ENCODE data around the gene ATXN3.

The ATXN3 gene

DNA sequence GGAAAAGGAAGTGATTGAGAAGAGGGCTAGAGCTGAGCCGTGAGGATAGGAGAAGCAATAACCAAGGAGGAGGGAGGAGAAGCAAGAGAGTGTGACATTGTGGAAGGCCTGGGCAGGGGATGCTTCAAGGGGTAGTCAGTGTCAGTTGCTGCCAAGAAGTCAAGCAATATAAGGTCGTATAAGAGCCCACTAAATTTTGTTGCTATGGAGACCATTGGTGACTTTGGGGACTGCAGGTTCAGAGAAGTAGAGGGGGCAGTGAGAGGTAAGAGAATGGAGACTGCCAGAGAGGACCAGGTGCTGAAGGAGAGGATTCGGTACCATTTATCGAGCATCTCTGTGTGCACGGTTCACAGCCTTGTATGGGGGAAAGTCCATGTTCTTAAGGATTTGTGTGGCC lies 3.1 kb upstream of the ATXN3 start:
- TF ChIP-seq, protein P1, sequence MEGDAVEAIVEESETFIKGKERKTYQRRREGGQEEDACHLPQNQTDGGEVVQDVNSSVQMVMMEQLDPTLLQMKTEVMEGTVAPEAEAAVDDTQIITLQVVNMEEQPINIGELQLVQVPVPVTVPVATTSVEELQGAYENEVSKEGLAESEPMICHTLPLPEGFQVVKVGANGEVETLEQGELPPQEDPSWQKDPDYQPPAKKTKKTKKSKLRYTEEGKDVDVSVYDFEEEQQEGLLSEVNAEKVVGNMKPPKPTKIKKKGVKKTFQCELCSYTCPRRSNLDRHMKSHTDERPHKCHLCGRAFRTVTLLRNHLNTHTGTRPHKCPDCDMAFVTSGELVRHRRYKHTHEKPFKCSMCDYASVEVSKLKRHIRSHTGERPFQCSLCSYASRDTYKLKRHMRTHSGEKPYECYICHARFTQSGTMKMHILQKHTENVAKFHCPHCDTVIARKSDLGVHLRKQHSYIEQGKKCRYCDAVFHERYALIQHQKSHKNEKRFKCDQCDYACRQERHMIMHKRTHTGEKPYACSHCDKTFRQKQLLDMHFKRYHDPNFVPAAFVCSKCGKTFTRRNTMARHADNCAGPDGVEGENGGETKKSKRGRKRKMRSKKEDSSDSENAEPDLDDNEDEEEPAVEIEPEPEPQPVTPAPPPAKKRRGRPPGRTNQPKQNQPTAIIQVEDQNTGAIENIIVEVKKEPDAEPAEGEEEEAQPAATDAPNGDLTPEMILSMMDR (conservative IDR thresholded peaks at IDR 0.05; ENCODE audit: low read length): no peak
- TF ChIP-seq EZH2phosphoT487 (IDR thresholded peaks at IDR 0.05; ENCODE audit: borderline replicate concordance): no peak
- H3K79me2 ChIP-seq (ENCODE audit: insufficient read depth, low read length): peaks cover 17% of the 10 kb centered on the region
- peaks cover 12% of the 10 kb centered on the region for H4K20me1 ChIP-seq (ENCODE audit: insufficient read depth, low read length, poor library complexity, severe bottlenecking)
- H3K36me3 ChIP-seq (ENCODE audit: insufficient read depth, low read length): no peaks in the 10 kb centered on the region
- H2AFZ ChIP-seq (ENCODE audit: low read length): no peak overlapping the region
- no peaks in the 10 kb centered on the region for H3K9me2 ChIP-seq (replicated peaks; ENCODE audit: low read depth, low read length)
- no peaks in the 10 kb centered on the region for H3F3A ChIP-seq (ENCODE audit: low read depth)
- H3K4me1 ChIP-seq (ENCODE audit: insufficient read depth, low read length, poor library complexity, severe bottlenecking): peaks cover 12% of the 10 kb centered on the region
- no peak overlapping the region for H3K9ac ChIP-seq (ENCODE audit: low read depth, low read length, poor library complexity, severe bottlenecking)
- no peak overlapping the region for H3K4me2 ChIP-seq (ENCODE audit: low read depth, low read length, poor library complexity, severe bottlenecking)
- H3K4me3 ChIP-seq (ENCODE audit: low read length, poor library complexity, severe bottlenecking): no peak overlapping the region
- H3K9me3 ChIP-seq (ENCODE audit: insufficient read depth, low read depth, low read length): no peaks in the 10 kb centered on the region
- no peaks in the 10 kb centered on the region for H3K27me3 ChIP-seq (ENCODE audit: insufficient read depth, low read length, poor library complexity, severe bottlenecking)

DNA sequence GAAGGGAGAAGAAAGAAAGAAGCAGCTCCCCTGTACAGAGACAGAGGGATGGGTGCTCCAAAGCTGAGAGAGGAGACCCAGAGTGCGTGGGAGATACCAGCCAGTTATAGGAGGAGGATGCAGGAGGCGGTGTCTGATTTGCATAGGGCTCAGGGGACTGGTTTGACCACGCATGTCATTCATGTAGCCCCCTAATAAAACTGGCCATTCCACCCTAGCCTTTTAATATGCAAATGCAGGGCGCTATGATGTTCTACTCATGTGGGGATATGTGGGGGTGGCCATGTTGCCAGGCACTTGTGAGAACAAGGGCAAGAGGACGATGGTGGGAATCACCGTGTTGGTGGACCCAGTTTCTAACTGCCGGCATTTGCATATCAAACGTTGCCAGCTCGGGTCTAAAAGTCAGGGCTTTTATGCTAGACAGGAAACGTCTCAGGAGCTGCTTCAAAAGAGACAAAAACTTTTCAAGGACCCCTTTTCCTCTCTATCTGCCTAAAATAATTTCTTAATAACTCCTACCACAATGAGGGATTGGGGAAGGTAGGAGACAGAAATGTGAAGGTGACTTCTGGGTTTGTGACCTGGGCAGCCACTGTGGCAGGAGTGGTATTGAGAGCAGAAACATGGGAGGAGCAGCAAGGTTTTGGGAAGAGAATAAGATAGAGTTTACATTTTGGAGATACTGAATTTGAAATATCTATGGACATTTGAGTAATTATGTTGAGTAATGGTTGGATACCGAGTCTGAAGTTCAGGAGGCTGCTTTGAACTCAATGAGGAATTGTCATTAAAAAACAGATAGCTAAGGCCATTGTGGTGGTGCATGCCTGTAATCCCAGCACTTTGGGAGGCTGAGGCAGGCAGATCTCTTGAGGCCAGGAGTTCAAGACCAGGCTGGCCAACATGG lies 2.2 kb upstream of the ATXN3 start:
- Histone ChIP-seq H3K9ac (ENCODE audit: low read depth, low read length, poor library complexity, severe bottlenecking) (no peak overlapping the region), H3K4me3 (ENCODE audit: low read length, poor library complexity, severe bottlenecking) (no peak overlapping the region), H3F3A (ENCODE audit: low read depth) (no peaks in the 10 kb centered on the region), H3K4me2 (ENCODE audit: low read depth, low read length, poor library complexity, severe bottlenecking) (peak overlapping the region; percentile 44), H3K4me1 (ENCODE audit: insufficient read depth, low read length, poor library complexity, severe bottlenecking) (peaks cover 12% of the 10 kb centered on the region), H3K9me3 (ENCODE audit: insufficient read depth, low read depth, low read length) (no peaks in the 10 kb centered on the region), H3K79me2 (ENCODE audit: insufficient read depth, low read length) (peaks cover 26% of the 10 kb centered on the region), H3K9me2 (replicated peaks; ENCODE audit: low read depth, low read length) (no peaks in the 10 kb centered on the region), H3K36me3 (ENCODE audit: insufficient read depth, low read length) (no peaks in the 10 kb centered on the region), H3K27me3 (ENCODE audit: insufficient read depth, low read length, poor library complexity, severe bottlenecking) (no peaks in the 10 kb centered on the region), H4K20me1 (ENCODE audit: insufficient read depth, low read length, poor library complexity, severe bottlenecking) (peaks cover 16% of the 10 kb centered on the region), H2AFZ (ENCODE audit: low read length) (peak overlapping the region; percentile 76)
- no peak for TF ChIP-seq EZH2phosphoT487 (IDR thresholded peaks at IDR 0.05; ENCODE audit: borderline replicate concordance)
- TF ChIP-seq, protein P1 (conservative IDR thresholded peaks at IDR 0.05; ENCODE audit: low read length): no peak

DNA sequence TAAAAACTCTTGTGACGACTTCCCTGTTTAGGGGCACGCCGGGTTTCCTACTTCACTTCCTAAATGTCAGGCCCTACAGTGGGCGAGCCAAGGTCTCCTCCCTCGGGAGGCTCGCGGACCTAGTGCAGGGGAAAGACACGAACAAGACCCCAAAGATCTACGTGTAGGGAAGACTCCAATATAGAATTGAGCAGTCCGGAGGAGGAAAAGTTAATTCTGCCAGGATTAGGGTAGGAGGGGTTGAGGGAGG lies 564 bp downstream of the ATXN3 start:
- H3K27me3 ChIP-seq (ENCODE audit: insufficient read depth, low read length, poor library complexity, severe bottlenecking): no peaks in the 10 kb centered on the region
- no peak for TF ChIP-seq EZH2phosphoT487 (IDR thresholded peaks at IDR 0.05; ENCODE audit: borderline replicate concordance)
- TF ChIP-seq, protein P1 (conservative IDR thresholded peaks at IDR 0.05; ENCODE audit: low read length): no peak
- peaks cover 39% of the 10 kb centered on the region for H4K20me1 ChIP-seq (ENCODE audit: insufficient read depth, low read length, poor library complexity, severe bottlenecking)
- H2AFZ ChIP-seq (ENCODE audit: low read length): peak overlapping the region; percentile 93
- H3K4me1 ChIP-seq (ENCODE audit: insufficient read depth, low read length, poor library complexity, severe bottlenecking): peaks cover 28% of the 10 kb centered on the region
- no peaks in the 10 kb centered on the region for H3F3A ChIP-seq (ENCODE audit: low read depth)
- no peaks in the 10 kb centered on the region for H3K9me3 ChIP-seq (ENCODE audit: insufficient read depth, low read depth, low read length)
- H3K9ac ChIP-seq (ENCODE audit: low read depth, low read length, poor library complexity, severe bottlenecking): peak overlapping the region; percentile 93
- H3K79me2 ChIP-seq (ENCODE audit: insufficient read depth, low read length): peaks cover 54% of the 10 kb centered on the region
- H3K36me3 ChIP-seq (ENCODE audit: insufficient read depth, low read length): no peaks in the 10 kb centered on the region
- no peaks in the 10 kb centered on the region for H3K9me2 ChIP-seq (replicated peaks; ENCODE audit: low read depth, low read length)
- peak overlapping the region; percentile 92 for H3K4me3 ChIP-seq (ENCODE audit: low read length, poor library complexity, severe bottlenecking)
- peak overlapping the region; percentile 72 for H3K4me2 ChIP-seq (ENCODE audit: low read depth, low read length, poor library complexity, severe bottlenecking)
